Measurements from ENCODE around the gene MTHFSD.
"Not testable (repeated sequence)": the region's sequence is repeated elsewhere in the genome, so short reads cannot be mapped to it uniquely, and the experiment has no call there.

MTHFSD gene

GRCh38 chr16:86554917-86555703, at the start of gene MTHFSD:
MTHFSD (minus strand) TSS chr16:86555235; CDS start chr16:86555184, 51 bp downstream.
- peak; percentile 78 to 92 (median 86) for DNase-seq

- no peak for DNase-seq
Measured at GRCh38 chr16:86604436-86605193, 49.6 kb upstream of the MTHFSD start.

DNA sequence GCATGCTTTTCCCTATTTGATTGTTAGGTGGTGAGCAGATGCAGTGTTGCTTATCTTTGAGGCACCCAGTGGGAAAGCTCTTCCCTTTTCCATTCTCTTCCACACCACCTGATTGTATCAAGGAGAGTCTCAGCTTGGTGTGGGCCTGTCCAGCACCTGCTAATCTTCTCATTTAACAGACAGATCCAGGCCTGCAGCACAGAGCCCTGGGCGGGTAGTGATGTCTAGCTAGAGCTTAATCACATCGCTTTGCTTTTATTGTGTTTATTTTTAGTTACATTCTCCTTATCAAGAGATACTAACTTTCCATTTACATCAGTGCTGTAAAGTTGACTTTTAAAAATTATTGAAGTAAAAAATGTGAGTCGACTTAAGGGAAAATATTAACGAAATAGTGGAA, 47.5 kb upstream of the MTHFSD start:
- no peak for DNase-seq

- no peak for DNase-seq
Measured at GRCh38 chr16:86601356-86601755, 46.3 kb upstream of the MTHFSD start.

- DNase-seq = no peak
Measured at GRCh38 chr16:86598607-86599565, 43.9 kb upstream of the MTHFSD start.

GRCh38 chr16:86597880-86598606, 43.0 kb upstream of the MTHFSD start:
- no peak for DNase-seq

DNA sequence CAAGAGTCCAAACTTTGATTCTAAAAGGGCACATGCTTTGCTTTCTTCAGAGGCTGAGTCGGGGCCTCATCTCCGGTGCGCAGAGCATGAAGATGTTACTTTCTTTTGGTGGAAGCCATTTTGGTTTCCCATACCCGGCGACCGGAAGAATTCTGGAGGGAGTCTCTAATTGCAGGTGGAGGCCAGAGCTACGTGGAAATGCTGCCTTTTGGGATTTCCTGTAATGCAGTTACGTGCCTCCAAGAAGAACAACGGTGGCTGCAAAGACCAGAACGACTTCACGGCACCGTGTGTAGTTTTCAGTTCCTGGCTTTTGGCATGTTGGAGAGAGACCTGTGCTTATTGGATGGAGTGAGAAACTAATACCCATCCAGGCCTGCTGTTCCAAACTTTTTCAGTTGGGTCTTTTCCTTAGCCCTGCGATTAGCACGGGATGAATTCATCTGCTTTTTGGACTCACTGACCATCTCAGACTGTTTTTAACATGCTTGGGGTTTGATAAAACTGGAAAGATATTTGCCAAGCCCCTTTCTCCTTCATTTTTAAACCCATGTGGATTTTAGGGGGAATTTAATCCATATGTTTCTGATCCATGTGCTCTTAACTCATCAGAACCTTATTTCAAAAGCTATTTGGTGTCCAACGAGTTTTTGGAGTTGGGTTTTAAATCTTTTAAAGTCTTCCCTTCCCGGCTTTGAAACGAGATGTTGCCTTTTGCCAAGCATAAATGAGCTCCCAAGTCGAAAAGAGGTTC, 42.3 kb upstream of the MTHFSD start:
- no peak for DNase-seq

GRCh38 chr16:86595983-86596605, 41.1 kb upstream of the MTHFSD start:
- no peak for DNase-seq

- DNase-seq = no peak
Measured at GRCh38 chr16:86594721-86595120, 39.7 kb upstream of the MTHFSD start.

- DNase-seq = no peak
Measured at GRCh38 chr16:86593913-86594620, 39.0 kb upstream of the MTHFSD start.

DNA sequence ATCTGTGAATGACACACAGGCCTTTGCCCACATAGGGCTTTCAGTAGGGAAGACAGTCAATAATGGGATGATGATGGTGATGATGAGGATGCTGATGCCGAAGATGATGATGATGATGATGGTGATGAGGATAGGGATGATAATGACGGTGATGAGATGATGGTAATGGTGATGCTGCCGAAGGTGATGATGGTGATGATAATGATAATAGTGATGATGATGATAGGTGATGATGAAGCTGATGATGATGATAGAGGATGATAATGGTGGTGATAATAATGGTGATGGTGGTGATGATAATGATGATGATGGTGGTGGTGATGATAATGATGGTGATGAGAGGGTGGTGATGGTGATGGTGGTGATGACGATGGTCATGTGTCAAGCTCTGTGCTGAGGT, 36.2 kb upstream of the MTHFSD start:
- no peak for DNase-seq

GRCh38 chr16:86590501-86591144, 35.6 kb upstream of the MTHFSD start:
- DNase-seq = no peak

DNA sequence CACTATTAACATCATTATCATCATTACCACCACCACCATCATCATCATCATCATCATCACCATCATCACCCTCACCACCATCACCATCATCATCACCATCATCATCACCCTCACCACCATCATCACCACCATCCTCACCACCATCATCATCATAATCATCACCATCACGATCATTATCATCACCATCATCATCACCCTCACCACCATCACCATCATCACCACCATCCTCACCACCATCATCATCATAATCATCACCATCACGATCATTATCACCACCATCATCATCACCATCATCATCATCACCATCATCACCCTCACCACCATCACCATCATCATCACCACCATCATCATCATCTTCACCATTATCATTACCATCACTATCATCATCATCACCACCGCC, 32.9 kb upstream of the MTHFSD start:
- not testable (repeated sequence) for DNase-seq

DNA sequence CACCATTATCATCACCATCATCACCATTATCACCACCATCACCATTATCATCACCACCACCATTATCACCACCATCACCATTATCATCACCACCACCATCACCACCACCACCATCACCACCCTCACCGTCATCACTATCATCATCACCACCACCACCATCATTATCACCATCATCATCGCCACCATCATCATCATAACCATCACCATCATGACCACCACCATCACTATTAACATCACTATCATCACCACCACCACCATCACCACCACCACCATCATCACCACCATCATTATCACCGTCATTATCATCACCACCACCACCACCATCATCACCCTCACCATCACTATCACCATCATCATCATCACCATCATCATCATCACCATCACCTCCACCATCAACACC, 32.5 kb upstream of the MTHFSD start:
- no peak for DNase-seq

- DNase-seq = no peak
Measured at GRCh38 chr16:86585821-86586611, 31.0 kb upstream of the MTHFSD start.

DNA sequence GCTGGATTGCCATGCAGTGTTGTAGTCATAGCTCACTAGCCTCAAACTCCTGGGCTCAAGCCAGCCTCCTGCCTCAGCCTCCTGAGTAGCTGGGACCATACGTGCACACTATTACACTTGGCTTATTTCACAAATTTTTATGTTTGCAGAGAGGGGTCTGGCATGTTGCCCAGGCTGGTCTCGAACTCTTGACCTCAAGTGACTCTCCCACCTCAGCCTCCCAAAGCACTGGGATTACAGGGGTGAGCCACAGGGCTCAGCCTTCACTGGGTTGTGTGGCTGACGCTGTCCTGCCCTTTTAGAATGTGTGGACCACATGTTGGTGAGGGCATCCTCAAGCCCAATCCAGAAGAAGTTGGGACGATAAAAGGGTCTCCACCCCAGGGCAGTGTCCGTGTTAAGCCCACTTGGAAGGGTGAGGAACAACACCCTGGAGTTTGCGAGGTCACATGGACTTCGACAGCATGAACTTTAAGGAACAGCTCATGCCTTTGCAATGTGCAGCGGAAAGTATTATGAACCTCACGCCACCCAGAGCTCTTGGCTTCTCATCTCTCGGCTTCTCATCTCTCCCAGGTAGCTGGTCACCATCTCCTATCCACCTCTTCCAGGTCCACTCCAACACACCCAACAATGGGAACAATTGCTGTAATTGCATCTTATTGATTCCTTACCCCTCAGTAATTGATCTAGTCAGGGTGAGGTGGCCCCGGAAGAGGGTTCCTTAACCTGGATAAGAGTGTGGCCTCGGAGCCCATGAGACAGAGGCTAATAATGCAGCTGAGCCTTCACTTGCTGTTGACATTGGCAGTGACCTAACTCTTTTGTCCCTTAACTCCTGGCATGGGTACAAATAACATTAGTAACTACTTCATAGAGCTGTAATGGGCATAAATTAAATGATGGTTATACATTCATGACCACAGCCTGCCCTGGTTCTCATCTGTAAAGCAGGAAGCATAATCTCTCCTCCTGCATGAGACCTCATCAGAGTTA, 30.0 kb upstream of the MTHFSD start:
- DNase-seq = no peak

DNA sequence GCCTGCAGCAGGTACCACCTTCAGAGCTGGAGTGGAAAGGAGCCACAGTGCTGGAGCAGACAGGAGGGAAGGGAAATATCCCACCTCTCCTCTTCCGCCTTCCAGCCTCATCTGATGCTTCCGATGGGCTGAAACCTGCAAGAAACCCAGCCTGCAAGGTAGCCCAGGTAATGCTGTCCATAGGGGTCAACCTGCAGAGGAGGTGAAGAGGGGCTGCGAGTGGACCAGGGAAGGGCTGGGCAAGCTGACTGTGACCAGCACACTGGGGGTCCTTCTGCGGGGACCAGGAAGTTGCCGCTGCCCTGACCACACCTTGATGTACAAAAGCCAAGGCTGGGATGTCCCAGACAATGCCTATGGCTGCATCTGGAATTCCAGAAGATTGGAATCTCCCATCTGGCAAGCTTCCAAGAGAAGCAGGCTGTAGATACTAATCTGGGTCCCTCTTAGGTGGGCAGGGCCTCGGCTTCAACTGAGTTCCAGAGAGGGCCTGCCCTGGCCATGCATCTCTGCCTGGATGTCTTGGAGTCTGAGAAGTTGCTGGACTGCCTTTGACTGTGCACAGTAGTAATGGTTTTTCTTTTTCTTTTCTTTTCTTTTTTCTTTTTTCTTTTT, 29.1 kb upstream of the MTHFSD start:
- no peak for DNase-seq
